ENCODE results near the gene UBL4A. TPM values are rescaled to one million over a fixed set of nuclear protein-coding genes. Genes with fewer than 3 reads are reported as not detected.

The UBL4A gene
- total RNA-seq, 1 experiment from 2014 or later = 38.8 TPM

DNA sequence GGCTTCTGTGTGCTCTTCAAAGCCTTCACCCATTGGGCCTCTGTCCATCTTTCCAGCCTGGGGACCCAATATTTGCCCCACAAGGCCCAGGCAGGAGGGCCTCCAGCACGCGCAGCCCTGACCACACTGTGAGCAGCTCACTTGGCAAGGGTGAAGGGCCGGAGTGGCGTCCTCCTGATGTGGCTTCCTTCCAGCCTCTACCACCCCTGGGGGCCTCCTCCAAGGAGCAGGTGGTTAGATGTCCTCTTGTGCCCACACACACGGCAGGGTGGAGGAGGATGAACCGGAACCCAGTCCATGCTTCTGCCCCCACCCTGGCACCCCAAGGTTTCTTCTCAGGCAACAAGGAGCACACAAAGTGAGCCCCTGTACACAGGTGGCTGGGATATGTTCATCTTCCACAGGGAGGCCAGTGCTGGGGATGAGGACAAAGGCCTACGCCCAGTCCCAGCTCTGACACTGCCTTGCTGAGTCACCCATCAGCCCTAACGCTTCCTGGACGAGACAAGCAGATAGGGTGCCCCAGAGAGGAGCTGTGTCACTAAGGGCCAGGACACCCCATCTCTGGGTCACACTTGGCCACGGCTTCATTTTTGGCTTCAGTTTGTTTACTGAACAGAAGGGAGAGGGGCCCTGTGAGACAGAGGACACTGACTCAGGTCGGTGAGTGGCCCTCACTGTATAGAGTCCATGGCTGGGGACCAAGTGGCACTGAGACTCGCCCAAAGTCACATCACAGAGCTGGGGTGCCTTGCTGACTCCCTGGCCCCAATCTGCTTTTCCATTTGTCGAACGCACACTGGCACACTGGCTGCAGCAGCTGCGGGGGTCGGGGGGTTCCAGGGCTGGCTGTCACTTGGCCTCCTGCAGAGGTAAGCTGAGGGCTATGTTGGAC lies 1.9 kb downstream of the UBL4A start:
- CTCF ChIA-PET = interaction anchor here (0.5 kb wide), 1 partner anchor 47 kb away, joined by 5 read pairs; no protein-coding TSS in a partner anchor
- Histone ChIP-seq H3K36me3 (ENCODE audit: control insufficient read depth, insufficient read depth, low read length) (0 out of 2 replicates have a peak, but pooled peaks cover 1% of the 10 kb centered on the region), H3K4me1 (peaks cover 4% of the 10 kb centered on the region; the same call in 1 of the 2 replicates), H3K9me3 (no peaks in the 10 kb centered on the region), H3K27me3 (replicated peaks; ENCODE audit: control insufficient read depth, insufficient read depth, low read length) (no peaks in the 10 kb centered on the region), H3K4me3 (ENCODE audit: low read depth, low read length) (no peak overlapping the region)
- intact Hi-C loops (cut with micrococcal nuclease; ENCODE audit: unreplicated experiment) = no loop called here
- BruUV-seq (replicated peaks) = no TSS peak
- Mint-ChIP-seq H3K27me3 (ENCODE audit: insufficient read depth, unreplicated experiment) (no peaks in the 10 kb centered on the region), H3K4me1 (ENCODE audit: low read depth, unreplicated experiment) (no peaks in the 10 kb centered on the region), H3K9me3 (ENCODE audit: unreplicated experiment) (no peaks in the 10 kb centered on the region), H3K4me3 (ENCODE audit: unreplicated experiment) (no peak overlapping the region), H3K36me3 (ENCODE audit: insufficient read depth, unreplicated experiment) (peaks cover 11% of the 10 kb centered on the region), H3K27ac (ENCODE audit: unreplicated experiment) (no peak overlapping the region)
- TF ChIP-seq, protein P1, sequence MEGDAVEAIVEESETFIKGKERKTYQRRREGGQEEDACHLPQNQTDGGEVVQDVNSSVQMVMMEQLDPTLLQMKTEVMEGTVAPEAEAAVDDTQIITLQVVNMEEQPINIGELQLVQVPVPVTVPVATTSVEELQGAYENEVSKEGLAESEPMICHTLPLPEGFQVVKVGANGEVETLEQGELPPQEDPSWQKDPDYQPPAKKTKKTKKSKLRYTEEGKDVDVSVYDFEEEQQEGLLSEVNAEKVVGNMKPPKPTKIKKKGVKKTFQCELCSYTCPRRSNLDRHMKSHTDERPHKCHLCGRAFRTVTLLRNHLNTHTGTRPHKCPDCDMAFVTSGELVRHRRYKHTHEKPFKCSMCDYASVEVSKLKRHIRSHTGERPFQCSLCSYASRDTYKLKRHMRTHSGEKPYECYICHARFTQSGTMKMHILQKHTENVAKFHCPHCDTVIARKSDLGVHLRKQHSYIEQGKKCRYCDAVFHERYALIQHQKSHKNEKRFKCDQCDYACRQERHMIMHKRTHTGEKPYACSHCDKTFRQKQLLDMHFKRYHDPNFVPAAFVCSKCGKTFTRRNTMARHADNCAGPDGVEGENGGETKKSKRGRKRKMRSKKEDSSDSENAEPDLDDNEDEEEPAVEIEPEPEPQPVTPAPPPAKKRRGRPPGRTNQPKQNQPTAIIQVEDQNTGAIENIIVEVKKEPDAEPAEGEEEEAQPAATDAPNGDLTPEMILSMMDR (IDR thresholded peaks at IDR 0.05; ENCODE audit: insufficient read depth in 1 of 2, low read depth in 1 of 2, low read length in 1 of 2, severe bottlenecking in 1 of 2, unreplicated experiment in 1 of 2) = no peak
- DNase-seq = no peak
- POLR2A ChIA-PET = no interaction called here

DNA sequence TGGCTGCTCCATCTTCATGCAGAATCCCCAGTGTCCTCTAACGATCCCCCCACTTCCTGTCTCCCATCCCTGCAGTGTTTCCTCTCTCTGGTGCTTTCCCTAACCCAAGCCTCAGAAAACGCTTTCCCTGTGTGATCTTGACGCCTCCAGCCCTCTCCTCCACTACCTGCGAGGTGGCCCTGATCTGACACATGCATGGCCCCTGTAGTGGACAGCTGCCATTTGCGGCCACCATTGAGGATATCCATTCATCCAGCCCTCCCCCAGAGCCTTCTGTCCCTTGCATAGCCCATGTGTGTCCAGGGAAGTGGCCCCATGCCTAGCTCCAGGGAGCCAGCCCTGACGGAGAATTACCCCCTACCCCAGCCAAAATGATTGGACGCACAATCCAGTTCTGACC lies 3.1 kb downstream of the UBL4A start:
- peaks cover 4% of the 10 kb centered on the region; the same call in 1 of the 2 replicates for H3K4me1 ChIP-seq
- POLR2A ChIA-PET = no interaction called here
- Mint-ChIP-seq H3K27me3 (ENCODE audit: insufficient read depth, unreplicated experiment) (no peaks in the 10 kb centered on the region), H3K9me3 (ENCODE audit: unreplicated experiment) (no peaks in the 10 kb centered on the region), H3K4me3 (ENCODE audit: unreplicated experiment) (no peak overlapping the region), H3K4me1 (ENCODE audit: low read depth, unreplicated experiment) (no peaks in the 10 kb centered on the region), H3K27ac (ENCODE audit: unreplicated experiment) (peak overlapping the region; percentile 48), H3K36me3 (ENCODE audit: insufficient read depth, unreplicated experiment) (peaks cover 22% of the 10 kb centered on the region)
- H3K27me3 ChIP-seq (replicated peaks; ENCODE audit: control insufficient read depth, insufficient read depth, low read length) = no peaks in the 10 kb centered on the region
- no peak for DNase-seq
- H3K4me3 ChIP-seq (ENCODE audit: low read depth, low read length) = no peak overlapping the region
- BruUV-seq (replicated peaks) = no TSS peak
- CTCF ChIA-PET = no interaction called here
- intact Hi-C loops (cut with micrococcal nuclease; ENCODE audit: unreplicated experiment) = no loop called here
- H3K36me3 ChIP-seq (ENCODE audit: control insufficient read depth, insufficient read depth, low read length) = 0 out of 2 replicates have a peak, but pooled peaks cover 1% of the 10 kb centered on the region
- TF ChIP-seq, protein P1 (IDR thresholded peaks at IDR 0.05; ENCODE audit: insufficient read depth in 1 of 2, low read depth in 1 of 2, low read length in 1 of 2, severe bottlenecking in 1 of 2, unreplicated experiment in 1 of 2) = no peak
- no peaks in the 10 kb centered on the region for H3K9me3 ChIP-seq

DNA sequence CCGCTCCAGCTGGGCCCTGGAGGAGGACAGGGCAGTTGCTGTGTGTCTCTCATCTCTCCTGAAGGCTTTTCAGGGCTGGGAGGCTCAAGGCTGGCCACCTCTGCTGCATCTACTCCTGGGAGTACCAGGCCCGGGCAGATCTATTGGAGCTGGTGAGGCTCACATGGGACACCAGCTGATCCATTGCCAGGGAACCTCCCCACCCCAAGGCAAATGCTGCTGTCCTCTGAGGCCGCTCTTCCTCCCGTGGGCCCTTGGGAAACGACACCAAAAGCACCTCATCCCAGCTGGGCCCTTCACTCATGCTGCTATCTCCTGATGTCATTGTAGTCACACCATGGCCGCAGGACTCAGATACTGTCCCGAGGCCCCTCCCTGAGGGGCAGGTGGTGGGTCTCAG lies 3.6 kb downstream of the UBL4A start:
- Mint-ChIP-seq H3K4me1 (ENCODE audit: low read depth, unreplicated experiment) (no peaks in the 10 kb centered on the region), H3K27ac (ENCODE audit: unreplicated experiment) (peak overlapping the region; percentile 48), H3K36me3 (ENCODE audit: insufficient read depth, unreplicated experiment) (peaks cover 25% of the 10 kb centered on the region), H3K9me3 (ENCODE audit: unreplicated experiment) (no peaks in the 10 kb centered on the region), H3K27me3 (ENCODE audit: insufficient read depth, unreplicated experiment) (no peaks in the 10 kb centered on the region), H3K4me3 (ENCODE audit: unreplicated experiment) (no peak overlapping the region)
- TF ChIP-seq, protein P1 (IDR thresholded peaks at IDR 0.05; ENCODE audit: insufficient read depth in 1 of 2, low read depth in 1 of 2, low read length in 1 of 2, severe bottlenecking in 1 of 2, unreplicated experiment in 1 of 2) = no peak
- peaks cover 4% of the 10 kb centered on the region; the same call in 1 of the 2 replicates for H3K4me1 ChIP-seq
- BruUV-seq (replicated peaks) = no TSS peak
- ChIA-PET POLR2A (no interaction called here), CTCF (no interaction called here)
- DNase-seq = no peak
- 0 out of 2 replicates have a peak, but pooled peaks cover 1% of the 10 kb centered on the region for H3K36me3 ChIP-seq (ENCODE audit: control insufficient read depth, insufficient read depth, low read length)
- H3K4me3 ChIP-seq (ENCODE audit: low read depth, low read length) = no peak overlapping the region
- H3K9me3 ChIP-seq = no peaks in the 10 kb centered on the region
- intact Hi-C loops (cut with micrococcal nuclease; ENCODE audit: unreplicated experiment) = no loop called here
- H3K27me3 ChIP-seq (replicated peaks; ENCODE audit: control insufficient read depth, insufficient read depth, low read length) = no peaks in the 10 kb centered on the region
